Posterior cingulate gyrus (tissue), 11 donors: ENCODE results near the gene UCN3.

Experiments used
- DNase-seq, 10 donors: peaks; one replicate each; pipeline versions ENCODE4 v3.0.0 to v3.0.0-alpha.2; 2020 to 2021; ENCODE audit warnings: mixed read lengths in 3 of 10
- intact Hi-C: fragments of 100-400 bp; cut with DNase I; formaldehyde crosslinking; loops from one replicate; pipeline ENCODE4 v1.15.1; 2023

Gene UCN3

GRCh38 chr10:5364890-5365338, at the start of gene UCN3:
Gene UCN3, plus strand, starts transcription at chr10:5364966. Its CDS starts 8,755 bp downstream, at chr10:5373721.
- intact Hi-C loops, result no loop called here
- DNase-seq, result no peak

GRCh38 chr10:5317547-5318107, 47.1 kb upstream of the UCN3 start:
- intact Hi-C loops, result no loop called here
- no peak for DNase-seq

DNA sequence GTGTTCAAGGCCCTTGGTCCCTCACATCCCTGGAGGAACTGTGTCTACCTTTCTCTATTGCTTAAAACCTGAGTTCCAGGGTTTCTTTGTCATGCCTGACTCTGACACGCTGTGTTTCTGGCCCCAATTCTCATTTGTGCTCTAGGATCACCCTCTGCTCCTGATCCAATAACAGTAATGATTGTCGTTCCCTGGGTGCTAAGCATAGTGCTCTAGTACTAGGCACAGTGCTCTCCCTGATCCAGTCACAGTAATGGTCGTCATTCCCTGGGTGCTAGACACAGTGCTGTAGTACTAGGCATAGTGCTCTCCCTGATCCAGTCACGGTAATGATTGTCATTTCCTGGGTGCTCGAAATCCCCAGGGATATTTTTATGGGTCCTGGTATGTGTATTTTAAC, 46.6 kb upstream of the UCN3 start:
- intact Hi-C loops, result no loop called here
- no peak for DNase-seq

GRCh38 chr10:5319863-5320262, 44.9 kb upstream of the UCN3 start:
- intact Hi-C loops, result no loop called here
- no peak for DNase-seq

GRCh38 chr10:5321273-5321672, 43.5 kb upstream of the UCN3 start:
- intact Hi-C loops, result no loop called here
- DNase-seq, result no peak

- no peak for DNase-seq
- intact Hi-C loops, result no loop called here
Measured at GRCh38 chr10:5323446-5323845, 41.3 kb upstream of the UCN3 start.

DNA sequence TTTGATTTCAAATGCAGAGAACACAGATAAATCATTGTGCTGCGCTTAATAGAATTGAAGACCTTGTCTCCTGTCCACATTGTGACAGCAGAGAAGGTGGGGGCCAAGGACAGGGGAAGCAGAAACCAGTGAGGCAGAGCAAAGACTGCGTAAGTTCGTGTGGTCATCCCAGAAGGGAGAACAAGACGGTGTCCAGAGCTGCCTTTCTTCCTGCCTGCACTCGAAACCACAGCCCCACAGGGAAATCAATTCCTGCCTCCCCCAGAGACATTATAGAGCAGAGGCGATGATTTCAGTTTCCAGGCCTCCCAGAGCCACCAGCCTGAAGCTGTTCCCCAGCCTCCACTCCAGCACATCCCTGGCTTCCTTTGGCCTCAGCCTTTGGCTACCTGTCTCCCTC, 39.7 kb upstream of the UCN3 start:
- no peak for DNase-seq
- intact Hi-C loops, result no loop called here

GRCh38 chr10:5334196-5334880, 30.4 kb upstream of the UCN3 start:
- intact Hi-C loops, result no loop called here
- no peak for DNase-seq

- intact Hi-C loops, result no loop called here
- no peak for DNase-seq
Measured at GRCh38 chr10:5338010-5338409, 26.8 kb upstream of the UCN3 start.

GRCh38 chr10:5343092-5343491, 21.7 kb upstream of the UCN3 start:
- DNase-seq, result no peak
- intact Hi-C loops, result no loop called here

DNA sequence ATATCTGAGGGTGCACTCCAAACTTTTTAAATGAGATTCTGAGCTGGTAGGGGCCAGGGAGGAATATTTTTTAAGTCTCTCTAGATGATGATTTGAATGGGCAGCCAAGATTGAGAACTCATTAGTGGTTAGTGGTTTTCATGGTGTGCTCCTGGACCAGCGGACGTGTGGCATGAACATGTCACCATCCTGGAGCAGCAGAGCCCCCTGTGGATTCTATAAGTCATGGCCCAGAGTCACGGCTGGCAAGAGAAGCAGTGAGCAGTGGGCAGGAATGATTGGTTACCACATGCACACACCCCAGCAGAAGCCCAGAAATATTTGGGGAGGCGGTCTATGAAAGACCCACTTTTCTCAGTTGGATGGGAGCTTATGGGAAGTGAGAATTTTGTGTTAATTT, 21.2 kb upstream of the UCN3 start:
- intact Hi-C loops, result no loop called here
- DNase-seq, result no peak

- DNase-seq, result no peak
Measured at GRCh38 chr10:5343979-5344378, 20.8 kb upstream of the UCN3 start.

GRCh38 chr10:5344746-5345145, 20.0 kb upstream of the UCN3 start:
- intact Hi-C loops, result no loop called here

More at GRCh38 chr10:5343979-5344378, 20.8 kb upstream of the UCN3 start:
- intact Hi-C loops, result no loop called here

GRCh38 chr10:5346881-5347280, 17.9 kb upstream of the UCN3 start:
- intact Hi-C loops, result no loop called here
- DNase-seq, result no peak

More at GRCh38 chr10:5344746-5345145, 20.0 kb upstream of the UCN3 start:
- DNase-seq, result no peak

GRCh38 chr10:5349362-5349761, 15.4 kb upstream of the UCN3 start:
- DNase-seq, result no peak

GRCh38 chr10:5354068-5354467, 10.7 kb upstream of the UCN3 start:
- no peak for DNase-seq
- intact Hi-C loops, result no loop called here

More at GRCh38 chr10:5349362-5349761, 15.4 kb upstream of the UCN3 start:
- intact Hi-C loops, result no loop called here

DNA sequence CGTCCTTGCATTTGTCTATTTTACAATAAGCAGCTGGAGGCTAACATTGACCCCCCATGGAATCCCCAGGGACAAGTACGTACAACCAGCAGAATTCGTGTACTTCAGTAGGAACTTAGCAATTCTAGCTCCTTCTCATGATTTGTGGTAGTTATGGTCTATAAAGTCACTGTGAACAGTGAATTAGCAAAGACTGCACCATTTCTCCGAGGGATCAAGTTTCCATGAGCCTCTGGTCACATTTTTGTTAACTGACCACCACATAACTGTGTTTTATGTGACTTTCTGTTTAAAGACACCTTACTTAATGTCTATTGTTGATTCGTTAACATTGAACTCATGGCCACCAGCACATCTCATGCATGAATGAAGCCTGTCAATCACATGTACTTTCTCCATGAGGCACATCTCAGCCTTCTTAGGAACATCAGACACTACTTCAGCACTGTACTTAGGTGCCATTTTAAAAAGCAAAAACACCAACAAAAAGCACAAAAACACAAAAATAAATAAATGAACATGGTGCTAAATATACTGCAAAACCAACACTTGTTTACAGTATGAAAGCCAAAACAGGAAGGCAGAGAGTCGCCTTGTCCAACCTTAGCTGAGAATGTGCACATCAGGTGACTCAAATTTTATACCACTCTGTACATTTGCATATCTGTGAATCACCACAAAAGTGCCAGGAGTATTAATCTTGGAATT, 9.0 kb upstream of the UCN3 start:
- DNase-seq, result no peak
- intact Hi-C loops, result no loop called here

DNA sequence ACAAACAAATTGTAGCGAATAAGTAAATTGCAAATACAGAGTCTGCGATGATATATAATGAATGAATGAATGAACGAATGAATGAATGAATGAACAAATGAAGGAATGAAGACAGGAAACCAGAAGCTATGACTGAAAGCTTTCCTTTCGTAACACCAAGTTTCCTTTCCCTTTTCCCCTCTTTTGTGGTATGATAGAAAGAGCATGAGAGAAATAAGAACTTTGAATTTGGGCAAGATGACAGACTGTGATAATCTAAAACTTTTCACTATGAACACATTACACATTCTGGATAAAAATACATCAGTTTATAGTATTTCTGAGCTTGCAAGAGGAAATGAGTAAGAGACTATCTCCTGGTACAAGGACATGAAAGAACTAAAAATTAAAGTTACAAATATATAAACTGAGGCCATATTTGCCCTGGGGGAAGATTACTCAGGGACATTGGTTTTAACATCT, 8.4 kb upstream of the UCN3 start:
- intact Hi-C loops, result no loop called here

GRCh38 chr10:5360318-5360915, 4.3 kb upstream of the UCN3 start:
- DNase-seq, result no peak
- intact Hi-C loops, result no loop called here

More for the DNA sequence above, 8.4 kb upstream of the UCN3 start:
- no peak for DNase-seq

DNA sequence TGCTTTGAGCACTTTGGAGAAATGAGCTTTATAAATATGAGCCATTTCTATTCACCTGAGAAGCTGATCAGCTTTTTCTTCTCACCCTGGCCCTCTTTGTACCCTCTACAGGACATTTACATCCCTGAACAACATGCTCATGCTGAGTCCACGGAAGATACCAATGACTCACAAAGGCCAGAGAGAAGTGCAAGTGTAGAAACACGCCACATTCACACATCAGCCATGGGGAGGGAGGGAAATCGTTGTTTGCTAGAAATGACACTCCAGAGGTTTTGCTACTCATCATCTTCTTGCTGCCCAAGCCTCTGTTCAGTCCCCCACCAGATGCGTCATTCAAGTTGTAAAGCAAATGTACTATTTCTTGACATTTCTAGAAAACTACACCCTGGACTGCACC, 2.8 kb upstream of the UCN3 start:
- intact Hi-C loops, result no loop called here
- no peak for DNase-seq

DNA sequence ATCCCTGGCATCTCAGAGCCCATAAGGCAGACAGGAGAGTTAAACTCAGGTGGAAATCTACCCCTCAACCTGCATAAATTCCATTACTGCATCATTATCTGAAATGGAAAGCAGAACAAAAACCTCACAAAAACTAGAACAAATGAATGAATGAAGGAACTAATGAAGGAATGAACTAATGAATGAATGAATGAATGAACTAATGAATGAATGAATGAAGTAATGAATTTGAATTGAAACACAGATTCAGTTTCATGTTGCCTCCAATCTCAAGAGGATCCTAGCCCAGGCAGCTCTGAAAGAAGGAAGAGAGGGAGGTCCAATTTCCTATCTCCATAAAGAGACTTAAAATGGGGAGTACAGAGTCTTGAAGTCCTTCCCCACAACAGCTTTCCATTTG, 1.9 kb upstream of the UCN3 start:
- no peak for DNase-seq
- intact Hi-C loops, result no loop called here
